ENCODE results near the gene ZMYND19.

- TF ChIP-seq CTCF (conservative IDR thresholded peaks at IDR 0.05; ENCODE audit: low read depth, low read length) (no peak), POLR2A (IDR thresholded peaks at IDR 0.05; ENCODE audit: low read depth, low read length) (no peak), CHD1 (IDR thresholded peaks at IDR 0.05; ENCODE audit: low read depth, low read length) (no peak), RCOR1 (IDR thresholded peaks at IDR 0.05; ENCODE audit: insufficient replicate concordance, low read length) (no peak), SMC3 (IDR thresholded peaks at IDR 0.05; ENCODE audit: low read depth, low read length) (no peak), RFX5 (IDR thresholded peaks at IDR 0.05; ENCODE audit: low read depth, low read length) (no peak), RAD21 (IDR thresholded peaks at IDR 0.05; ENCODE audit: low read length) (no peak)
Observed at GRCh38 chr9:137586854-137587253, 3.5 kb downstream of the ZMYND19 start.
